Nephron (organoid): ENCODE data around the gene FTL.

ENCODE experiments used
- H3K27ac Mint-ChIP-seq, 3 experiments: 2 replicates each; pipeline ENCODE4 v1.8.0; 2020; ENCODE audit warnings: mixed read lengths in 3 of 3, mild to moderate bottlenecking in 2 of 3, moderate library complexity in 1 of 3
- H3K27me3 Mint-ChIP-seq: 2 replicates; pipeline ENCODE4 v1.8.0; 2021; ENCODE audit warnings: low read depth, mild to moderate bottlenecking, moderate library complexity, mixed read lengths
- H3K36me3 Mint-ChIP-seq: 2 replicates; pipeline ENCODE4 v1.8.0; 2020; ENCODE audit warnings: low read depth, mixed read lengths
- H3K4me1 Mint-ChIP-seq: 2 replicates; pipeline ENCODE4 v1.8.0; 2020; ENCODE audit warnings: mixed read lengths
- H3K4me3 Mint-ChIP-seq, 3 experiments: 2 replicates each; pipeline ENCODE4 v1.8.0; 2020; ENCODE audit warnings: mild to moderate bottlenecking in 3 of 3, mixed read lengths in 3 of 3, moderate library complexity in 2 of 3
- H3K9me3 Mint-ChIP-seq: 2 replicates; pipeline ENCODE4 v1.8.0; 2020; ENCODE audit warnings: mixed read lengths
- TF ChIP-seq, protein P1 (sequence below), 3 experiments: fragments of 200-600 bp; sonication (generic); IDR thresholded peaks; one replicate each; pipeline ENCODE4 v1.5.0; 2021; ENCODE audit warnings: antibody characterized with exemption in 3 of 3; ENCODE audit not compliant: unreplicated experiment in 3 of 3

The FTL gene

GRCh38 chr19:48940902-48941301, 24.2 kb upstream of the FTL start:
- Mint-ChIP-seq H3K4me1 (no peaks in the 10 kb centered on the region), H3K9me3 (peaks cover 5% of the 10 kb centered on the region), H3K36me3 (peaks cover 21% of the 10 kb centered on the region), H3K4me3 (no peak overlapping the region), H3K27me3 (peaks cover 6% of the 10 kb centered on the region), H3K27ac (no peak overlapping the region)
- TF ChIP-seq, protein P1, sequence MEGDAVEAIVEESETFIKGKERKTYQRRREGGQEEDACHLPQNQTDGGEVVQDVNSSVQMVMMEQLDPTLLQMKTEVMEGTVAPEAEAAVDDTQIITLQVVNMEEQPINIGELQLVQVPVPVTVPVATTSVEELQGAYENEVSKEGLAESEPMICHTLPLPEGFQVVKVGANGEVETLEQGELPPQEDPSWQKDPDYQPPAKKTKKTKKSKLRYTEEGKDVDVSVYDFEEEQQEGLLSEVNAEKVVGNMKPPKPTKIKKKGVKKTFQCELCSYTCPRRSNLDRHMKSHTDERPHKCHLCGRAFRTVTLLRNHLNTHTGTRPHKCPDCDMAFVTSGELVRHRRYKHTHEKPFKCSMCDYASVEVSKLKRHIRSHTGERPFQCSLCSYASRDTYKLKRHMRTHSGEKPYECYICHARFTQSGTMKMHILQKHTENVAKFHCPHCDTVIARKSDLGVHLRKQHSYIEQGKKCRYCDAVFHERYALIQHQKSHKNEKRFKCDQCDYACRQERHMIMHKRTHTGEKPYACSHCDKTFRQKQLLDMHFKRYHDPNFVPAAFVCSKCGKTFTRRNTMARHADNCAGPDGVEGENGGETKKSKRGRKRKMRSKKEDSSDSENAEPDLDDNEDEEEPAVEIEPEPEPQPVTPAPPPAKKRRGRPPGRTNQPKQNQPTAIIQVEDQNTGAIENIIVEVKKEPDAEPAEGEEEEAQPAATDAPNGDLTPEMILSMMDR (IDR thresholded peaks at IDR 0.05; ENCODE audit: unreplicated experiment in 3 of 3), result no peak

GRCh38 chr19:48943081-48943480, 22.0 kb upstream of the FTL start:
- peaks cover 21% of the 10 kb centered on the region for H3K36me3 Mint-ChIP-seq
- H3K4me3 Mint-ChIP-seq, result no peak overlapping the region
- peaks cover 3% of the 10 kb centered on the region for H3K9me3 Mint-ChIP-seq
- TF ChIP-seq, protein P1 (IDR thresholded peaks at IDR 0.05; ENCODE audit: unreplicated experiment in 3 of 3), result no peak
- no peak overlapping the region for H3K27ac Mint-ChIP-seq
- no peaks in the 10 kb centered on the region for H3K4me1 Mint-ChIP-seq
- peaks cover 3% of the 10 kb centered on the region for H3K27me3 Mint-ChIP-seq

DNA sequence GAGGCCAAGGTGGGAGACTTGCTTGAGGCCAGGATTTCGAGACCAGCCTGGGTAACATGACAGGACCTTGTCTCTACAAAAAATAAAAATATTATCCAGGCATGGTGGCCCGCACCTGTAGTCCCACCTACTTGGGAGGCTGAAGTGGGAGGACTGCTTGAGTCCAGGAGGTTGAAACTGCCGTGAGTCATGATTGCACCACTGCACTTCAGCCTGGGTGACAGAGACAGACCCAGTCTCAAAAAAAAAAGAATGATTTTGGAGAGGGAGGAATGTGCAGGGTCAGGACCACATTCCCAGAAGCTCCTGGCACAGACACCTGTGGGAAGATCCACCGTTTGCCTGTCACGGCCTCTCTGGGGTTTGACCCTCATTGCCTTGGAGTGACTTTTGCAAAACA, 19.7 kb upstream of the FTL start:
- H3K4me1 Mint-ChIP-seq, result no peaks in the 10 kb centered on the region
- H3K27me3 Mint-ChIP-seq, result peaks cover 3% of the 10 kb centered on the region
- TF ChIP-seq, protein P1 (IDR thresholded peaks at IDR 0.05; ENCODE audit: unreplicated experiment in 3 of 3), result no peak
- H3K36me3 Mint-ChIP-seq, result peaks cover 10% of the 10 kb centered on the region
- H3K9me3 Mint-ChIP-seq, result peaks cover 3% of the 10 kb centered on the region
- H3K4me3 Mint-ChIP-seq, result no peak overlapping the region
- H3K27ac Mint-ChIP-seq, result no peak overlapping the region

DNA sequence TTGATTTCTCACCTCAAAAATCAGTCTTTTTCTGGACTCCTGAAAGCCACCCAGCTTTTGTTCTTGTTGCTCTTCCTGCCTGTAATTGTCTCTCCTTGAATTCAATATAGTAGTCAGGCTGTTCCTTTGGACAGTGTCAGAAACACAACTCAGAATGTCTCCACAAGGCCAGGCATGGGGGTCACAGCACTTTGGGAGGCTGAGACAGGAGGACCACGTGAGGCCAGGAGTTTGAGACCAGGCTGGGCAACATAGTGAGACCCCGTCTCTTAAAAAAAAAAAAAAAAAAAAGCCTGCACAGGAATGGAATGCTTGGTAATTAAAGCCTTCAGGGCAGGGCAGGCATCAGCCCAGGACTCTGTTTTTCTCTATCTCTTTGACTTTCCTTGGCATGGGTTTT, 19.3 kb upstream of the FTL start:
- TF ChIP-seq, protein P1 (IDR thresholded peaks at IDR 0.05; ENCODE audit: unreplicated experiment in 3 of 3), result no peak
- no peaks in the 10 kb centered on the region for H3K4me1 Mint-ChIP-seq
- no peak overlapping the region for H3K27ac Mint-ChIP-seq
- H3K27me3 Mint-ChIP-seq, result peaks cover 3% of the 10 kb centered on the region
- peaks cover 7% of the 10 kb centered on the region for H3K36me3 Mint-ChIP-seq
- no peak overlapping the region for H3K4me3 Mint-ChIP-seq
- H3K9me3 Mint-ChIP-seq, result peaks cover 3% of the 10 kb centered on the region

DNA sequence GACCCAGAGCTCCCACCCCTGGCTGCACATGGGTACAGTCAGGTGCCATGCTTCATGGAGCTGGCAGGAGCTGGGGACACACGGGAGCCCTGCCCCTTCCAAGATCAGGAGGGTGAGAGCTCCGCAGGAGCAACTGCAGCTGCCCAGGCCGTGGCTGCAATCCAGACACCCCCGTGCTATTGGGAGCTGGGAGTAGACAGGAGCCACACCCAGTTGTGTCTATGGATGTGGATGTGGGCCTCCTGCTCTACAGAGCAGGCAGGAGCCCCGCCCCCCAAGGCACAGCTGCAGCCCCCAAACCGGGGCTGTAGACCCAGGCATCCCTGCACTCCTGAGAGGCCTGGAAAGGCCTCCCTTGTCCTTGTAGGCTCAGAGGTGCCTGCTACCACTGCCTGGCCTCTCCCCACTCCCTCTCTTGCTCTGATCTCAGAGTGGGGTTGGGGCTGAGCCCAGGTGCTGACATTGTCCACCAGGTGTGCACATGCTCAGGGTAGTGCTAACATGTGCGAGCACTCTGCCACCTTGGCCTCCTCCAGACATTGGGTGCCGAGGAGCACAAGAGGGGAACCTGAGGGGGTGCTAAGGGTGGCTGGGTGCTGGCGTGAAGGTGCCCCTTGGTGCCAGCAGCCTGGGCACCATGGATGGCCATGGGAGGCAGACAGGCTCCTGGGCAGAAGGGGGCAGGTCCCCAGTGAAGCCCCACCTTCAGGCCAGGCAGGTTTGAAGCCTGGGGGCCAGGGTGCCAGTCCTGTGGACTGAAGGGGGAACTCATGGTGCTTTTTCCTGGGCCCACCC, 18.4 kb upstream of the FTL start:
- no peaks in the 10 kb centered on the region for H3K4me1 Mint-ChIP-seq
- H3K27ac Mint-ChIP-seq, result no peak overlapping the region
- no peaks in the 10 kb centered on the region for H3K36me3 Mint-ChIP-seq
- TF ChIP-seq, protein P1 (IDR thresholded peaks at IDR 0.05; ENCODE audit: unreplicated experiment in 3 of 3), result no peak
- no peak overlapping the region for H3K4me3 Mint-ChIP-seq
- H3K27me3 Mint-ChIP-seq, result peaks cover 3% of the 10 kb centered on the region
- no peaks in the 10 kb centered on the region for H3K9me3 Mint-ChIP-seq

GRCh38 chr19:48947258-48947542, 17.9 kb upstream of the FTL start:
- no peak overlapping the region for H3K27ac Mint-ChIP-seq
- H3K27me3 Mint-ChIP-seq, result peaks cover 3% of the 10 kb centered on the region
- no peak overlapping the region for H3K4me3 Mint-ChIP-seq
- TF ChIP-seq, protein P1 (IDR thresholded peaks at IDR 0.05; ENCODE audit: unreplicated experiment in 3 of 3), result no peak
- no peaks in the 10 kb centered on the region for H3K4me1 Mint-ChIP-seq
- no peaks in the 10 kb centered on the region for H3K36me3 Mint-ChIP-seq
- no peaks in the 10 kb centered on the region for H3K9me3 Mint-ChIP-seq
